ENCODE data around the gene ANKRD53.
A peak's percentile ranks its signal among the peaks of the same experiment; 100 is the strongest.
"Not testable (repeated sequence)": the region's sequence is repeated elsewhere in the genome, so short reads cannot be mapped to it uniquely, and the experiment has no call there.

Gene ANKRD53

DNA sequence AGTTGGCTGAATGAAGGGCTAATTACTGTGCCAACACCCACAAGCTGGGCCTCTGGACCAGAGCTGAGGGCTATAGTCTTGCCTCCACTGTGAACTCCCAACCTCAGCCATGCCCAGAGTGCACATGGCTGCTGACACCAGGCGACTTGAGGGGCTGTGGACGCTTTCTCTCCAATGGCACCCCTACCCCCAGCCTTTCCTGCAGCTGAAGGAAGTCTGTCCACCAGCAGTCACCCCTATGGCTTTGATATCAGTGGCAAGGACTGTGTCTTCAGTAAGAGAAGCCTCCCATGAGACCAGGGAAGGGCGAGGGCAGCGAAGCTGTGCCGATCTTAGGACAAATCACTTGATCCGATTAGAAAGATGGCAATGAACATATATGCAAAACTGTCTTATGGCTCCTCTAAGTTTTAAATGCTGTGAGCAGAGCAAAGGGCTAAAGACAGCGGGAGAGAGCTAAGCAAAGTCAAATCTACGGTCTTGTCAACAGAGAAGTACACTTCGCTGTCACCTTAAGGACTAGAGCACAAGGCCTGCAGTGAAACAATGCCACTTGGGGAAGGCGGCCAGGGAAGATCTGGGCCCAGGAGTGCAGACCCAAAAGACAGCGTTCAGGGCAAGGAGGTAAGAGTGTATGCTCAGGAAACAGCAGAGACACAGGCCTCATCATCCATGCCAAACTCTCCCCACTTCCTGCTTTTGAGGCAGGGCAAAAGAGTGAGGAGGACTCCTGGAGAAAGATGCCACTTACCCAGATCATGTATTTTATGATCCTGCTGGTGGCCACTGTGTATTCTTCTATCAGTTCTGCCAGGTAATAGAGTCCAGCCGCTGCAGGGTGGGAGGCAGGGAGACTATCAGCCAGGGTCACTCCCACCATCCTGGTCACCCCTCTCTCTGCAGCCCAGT is 14.8 kb downstream of the ANKRD53 start:
- no peak for DNase-seq

DNA sequence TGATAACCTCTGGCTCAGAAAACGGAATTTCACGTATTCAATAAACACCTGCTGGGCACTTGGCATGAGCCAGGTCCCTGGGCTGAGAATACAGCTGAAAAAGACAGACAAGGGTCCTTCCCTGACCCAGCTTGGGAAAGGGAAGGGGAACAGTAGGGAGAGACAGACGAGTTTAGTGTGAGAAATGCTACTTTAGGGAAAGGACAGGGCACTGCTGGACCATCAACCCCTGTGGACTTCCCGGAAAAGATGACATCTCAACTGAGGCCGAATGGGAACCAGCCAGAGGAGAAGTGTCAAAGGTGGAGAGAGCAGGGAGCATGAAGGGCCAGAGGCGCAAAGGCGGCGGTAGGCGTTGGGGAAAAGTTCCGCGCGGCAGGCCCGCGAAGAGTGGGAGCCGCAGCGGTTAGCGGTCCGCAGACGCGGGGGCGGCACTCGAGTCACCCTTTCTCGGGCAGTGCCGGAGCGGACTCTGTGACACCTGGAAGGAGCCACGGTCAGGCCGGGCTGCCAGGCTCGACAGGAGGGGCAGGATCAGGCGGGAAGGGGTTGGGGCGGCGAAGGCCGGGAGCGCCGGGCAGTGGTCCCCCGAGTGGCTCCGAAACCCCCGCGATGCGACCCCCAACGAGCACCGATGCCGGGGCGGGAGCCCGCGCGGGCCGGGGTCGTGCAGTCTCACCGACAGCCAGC is 15.7 kb downstream of the ANKRD53 start:
- DNase-seq: peak; percentile 45 to 53

DNA sequence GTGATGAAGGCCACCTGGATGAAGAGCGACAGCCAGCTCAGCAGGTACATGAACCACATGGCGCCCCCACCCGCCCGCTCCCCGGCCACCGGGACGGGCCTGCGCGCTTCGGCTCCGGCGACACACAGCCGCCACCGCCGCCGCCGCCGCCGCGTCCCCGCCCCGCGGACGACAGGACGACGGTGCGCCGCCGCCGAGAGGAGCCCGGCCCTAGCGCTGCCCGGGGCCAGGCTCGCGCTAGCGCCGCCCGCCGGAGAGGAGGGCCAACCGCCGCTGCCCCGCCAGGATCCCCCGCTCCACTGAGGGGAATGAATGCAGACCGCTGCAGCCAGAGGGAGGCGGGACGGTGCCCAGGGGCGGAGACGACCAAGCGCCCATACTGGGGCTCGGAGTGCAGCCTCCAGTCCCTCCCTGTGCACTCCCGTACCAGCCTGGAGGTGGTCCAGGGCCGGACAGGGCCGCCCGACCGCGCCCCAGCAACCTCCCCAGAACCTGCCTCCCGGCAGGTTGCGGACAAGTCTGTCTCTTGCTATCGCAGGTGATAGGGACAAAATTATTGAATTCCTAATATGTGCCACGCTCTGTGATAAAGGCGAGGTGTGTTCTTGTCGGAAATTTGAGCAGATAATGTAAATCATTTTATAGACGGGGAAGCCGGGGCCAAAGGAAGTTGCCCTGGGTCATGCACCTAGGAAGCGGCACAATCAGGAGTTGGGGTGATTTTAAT is 16.4 kb downstream of the ANKRD53 start, which contains the start of gene TEX261:
Gene TEX261, minus strand, starts transcription at position 175 of the 727 bp plus-strand sequence. Its CDS starts 116 bp downstream, at position 59.
- peak; percentile 82 to 93 for DNase-seq

DNA sequence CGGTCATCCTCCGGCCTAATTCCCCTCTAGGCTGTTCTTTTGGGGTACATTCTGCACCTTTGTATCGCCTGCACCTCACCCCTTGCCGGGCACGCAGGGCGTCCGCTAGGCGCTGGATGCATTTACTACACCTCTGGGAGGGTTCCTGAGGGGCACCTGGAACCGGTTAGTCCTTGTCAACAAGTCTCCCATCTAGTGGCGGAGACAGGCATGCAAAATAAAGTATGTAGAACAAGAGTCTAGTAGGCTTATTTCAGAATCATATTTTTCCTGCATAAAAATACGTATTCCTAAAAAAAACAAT is 16.9 kb downstream of the ANKRD53 start:
- DNase-seq: peak in 1 of 2 donors; percentile 8

DNA sequence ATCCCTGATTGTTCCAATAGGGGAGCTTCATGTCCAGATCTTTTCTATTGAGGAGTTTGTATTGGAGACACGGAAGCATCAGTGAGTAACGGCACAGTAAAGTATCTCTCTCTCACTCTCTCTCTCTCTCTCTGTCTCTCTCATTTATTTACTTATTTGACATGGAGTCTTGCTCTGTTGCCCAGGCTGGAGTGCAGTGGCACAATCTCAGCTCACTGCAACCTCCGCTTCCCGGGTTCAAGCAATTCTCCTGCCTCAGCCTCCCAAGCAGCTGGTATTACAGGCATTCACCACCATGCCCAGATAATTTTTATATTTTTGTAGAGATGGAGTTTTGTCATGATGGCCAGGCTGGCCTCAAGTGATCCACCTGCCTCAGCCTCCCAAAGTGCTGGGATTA is 20.5 kb downstream of the ANKRD53 start:
- not testable (repeated sequence) for DNase-seq

DNA sequence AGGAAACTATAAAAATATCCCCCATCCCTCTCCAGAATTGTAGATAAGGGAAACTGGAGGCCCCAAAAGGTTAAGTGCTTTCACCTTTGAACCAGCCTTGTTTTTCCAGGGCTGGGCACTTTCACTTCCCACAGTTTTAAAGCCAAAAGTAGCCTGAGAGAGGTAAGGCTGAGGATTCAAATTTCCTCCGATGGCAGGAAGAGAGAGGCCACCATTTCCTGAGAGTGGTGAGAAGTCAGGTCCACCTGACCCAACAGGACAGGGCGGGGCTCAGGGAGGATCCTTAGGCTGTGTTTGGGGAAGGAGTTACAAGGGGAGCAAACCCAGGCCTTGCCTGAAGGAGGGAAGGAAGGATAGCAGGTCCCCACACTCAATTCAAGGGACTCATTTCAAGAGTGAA is 20.9 kb downstream of the ANKRD53 start:
- no peak for DNase-seq

DNA sequence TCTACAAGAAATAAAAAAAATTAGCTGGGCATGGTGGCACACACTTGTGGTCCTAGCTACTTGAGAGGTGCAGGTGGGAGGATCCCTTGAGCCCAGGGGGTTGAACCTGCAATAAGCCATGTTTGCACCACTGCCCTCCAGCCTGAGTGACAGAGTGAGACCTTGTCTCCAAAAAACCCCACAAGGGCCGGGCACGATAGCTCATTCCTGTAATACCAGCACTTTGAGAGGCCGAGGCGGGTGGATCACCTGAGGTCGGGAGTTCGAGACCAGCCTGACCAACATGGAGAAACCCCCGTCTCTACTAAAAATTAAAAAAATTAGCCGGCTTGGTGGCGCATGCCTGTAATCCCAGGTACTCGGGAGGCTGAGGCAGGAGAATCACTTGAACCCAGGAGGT is 21.5 kb downstream of the ANKRD53 start:
- DNase-seq: not testable (repeated sequence)

DNA sequence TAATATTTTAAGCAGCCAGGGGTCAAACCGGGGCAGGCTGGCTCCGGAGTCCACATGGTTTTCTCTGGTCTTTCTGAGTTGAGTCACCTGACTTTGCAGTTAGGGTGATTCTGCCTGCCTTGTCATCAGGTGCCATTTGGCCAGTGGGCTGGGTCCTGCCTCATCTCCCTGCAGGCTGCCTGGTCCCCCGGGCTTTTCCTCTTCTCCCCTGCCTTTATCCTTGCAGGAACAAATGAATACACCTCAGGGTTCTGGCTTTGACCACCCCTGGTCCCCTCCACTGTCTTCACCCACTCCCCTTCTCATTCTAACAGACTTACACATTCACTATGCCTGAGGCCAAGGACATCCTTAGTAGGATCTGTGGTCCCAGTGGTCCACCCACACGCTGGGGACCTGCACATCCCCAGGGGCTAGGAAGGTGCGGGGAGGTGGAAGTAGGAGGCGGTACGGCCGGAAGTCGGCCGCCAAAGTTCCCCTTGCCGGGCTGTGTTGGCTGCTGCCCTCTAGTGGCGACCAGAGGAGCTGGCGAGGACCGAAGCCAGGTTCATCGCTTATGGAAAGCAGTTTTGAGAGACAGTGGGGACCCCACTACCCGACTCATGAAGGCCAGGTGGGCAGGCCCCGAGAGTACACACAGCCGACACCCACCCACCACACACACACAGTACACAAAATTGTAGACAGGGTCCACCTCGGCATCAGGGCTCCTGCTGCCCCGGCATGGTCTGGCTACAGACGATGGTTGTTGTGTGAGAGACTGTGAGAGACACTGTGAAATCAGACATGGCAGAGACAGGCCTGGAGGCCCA is 22.6 kb downstream of the ANKRD53 start:
- peak; percentile 36 to 74 for DNase-seq

DNA sequence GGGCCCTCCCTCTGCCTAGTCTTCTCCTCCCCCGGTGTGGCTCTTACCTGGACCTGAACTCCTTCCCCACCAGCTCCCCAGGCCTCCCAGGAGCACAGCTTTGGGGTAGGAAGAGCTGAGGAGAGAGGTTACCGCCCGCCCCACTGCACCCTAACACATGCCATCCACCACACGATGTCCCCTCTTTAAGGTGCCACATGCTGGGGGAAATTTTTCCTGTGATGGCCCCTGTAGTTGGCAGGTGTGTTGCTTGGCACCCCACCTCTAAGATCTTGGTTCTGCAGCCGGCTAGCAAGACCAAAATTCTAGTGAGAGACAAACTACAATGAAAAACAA is 23.1 kb downstream of the ANKRD53 start:
- DNase-seq: no peak

DNA sequence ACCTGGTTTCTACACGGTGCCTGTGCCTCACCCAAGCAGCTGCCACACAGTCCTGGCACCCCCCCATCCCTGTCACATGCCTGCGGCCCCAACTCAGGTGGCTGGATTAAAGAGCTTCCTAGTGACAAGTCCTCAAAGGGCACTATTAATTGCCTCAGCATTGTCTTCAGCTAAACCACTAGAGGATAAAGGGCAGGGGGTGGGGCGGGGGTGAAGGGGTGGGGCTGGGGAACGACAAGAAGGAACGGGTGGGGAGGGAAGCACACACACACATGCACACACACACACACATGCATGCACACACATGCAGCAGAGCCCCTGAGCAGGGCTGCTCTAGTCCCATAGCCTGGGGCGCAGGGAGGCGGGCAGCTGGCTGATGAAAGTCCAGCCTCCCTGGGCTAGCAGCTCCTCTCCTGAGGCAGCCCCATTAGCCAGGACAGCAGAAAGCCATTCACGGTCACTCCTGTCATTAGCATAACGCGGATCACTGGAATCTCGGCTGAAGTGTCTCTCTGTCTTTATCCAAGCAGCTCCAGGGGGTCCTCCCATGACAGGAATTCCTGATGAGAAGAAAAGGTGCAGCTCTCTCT is 23.6 kb downstream of the ANKRD53 start:
- no peak for DNase-seq

DNA sequence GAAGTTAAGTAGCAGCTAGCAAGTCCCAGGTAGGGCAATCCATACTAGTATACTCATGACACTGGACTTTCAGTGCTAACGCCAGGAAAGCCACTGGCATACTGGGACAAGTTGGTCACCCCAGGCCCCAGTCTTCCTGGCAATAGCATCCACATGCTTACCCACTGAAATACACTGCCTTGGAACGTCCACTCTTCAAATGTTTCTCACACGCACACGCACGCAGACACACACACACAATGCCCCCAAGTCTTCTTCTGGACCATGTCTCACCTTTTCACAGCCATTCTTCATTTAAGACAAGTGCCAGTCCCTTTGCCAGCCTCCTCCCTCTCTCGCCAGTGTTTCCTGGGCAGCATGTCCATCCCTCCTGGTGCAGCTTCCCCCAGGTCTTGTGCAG is 25.0 kb downstream of the ANKRD53 start:
- DNase-seq: no peak

DNA sequence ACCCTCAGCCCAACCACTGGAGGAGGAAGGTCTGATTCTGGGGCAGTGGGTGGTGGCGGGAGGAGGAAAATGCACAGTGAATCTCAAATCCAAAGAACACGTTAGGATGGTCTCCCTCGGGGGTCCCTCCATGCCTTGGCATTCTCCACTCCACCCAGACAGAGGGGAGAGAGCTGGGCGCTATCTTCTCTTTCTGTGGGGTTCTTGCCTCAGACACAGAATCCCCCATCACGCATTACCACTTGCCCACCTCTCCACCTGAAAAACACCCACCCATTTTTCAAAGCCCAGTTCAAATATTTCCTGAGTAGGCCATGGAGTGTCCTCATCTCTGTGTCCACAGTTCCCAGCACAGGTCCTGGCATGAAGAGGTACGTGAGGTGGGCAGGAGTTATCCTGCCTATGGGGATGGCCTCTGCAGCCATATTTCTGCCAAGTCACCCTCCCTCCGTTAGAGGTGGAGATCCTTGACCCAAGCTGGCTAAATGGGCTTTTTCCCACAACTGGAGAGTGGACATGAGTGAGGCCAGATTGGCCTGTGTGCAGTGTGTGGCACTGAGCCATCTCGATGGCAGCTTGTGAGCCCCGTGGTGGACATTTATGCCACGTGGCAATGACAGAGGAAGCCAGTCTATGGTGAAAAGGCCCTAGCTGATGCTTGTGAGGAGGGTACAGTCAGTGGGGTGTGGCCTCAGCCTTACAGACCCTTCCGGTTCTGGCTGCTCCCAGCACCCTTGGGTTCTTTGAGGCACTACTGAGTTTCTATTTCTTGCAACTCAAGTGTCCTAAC is 25.7 kb downstream of the ANKRD53 start:
- no peak for DNase-seq

DNA sequence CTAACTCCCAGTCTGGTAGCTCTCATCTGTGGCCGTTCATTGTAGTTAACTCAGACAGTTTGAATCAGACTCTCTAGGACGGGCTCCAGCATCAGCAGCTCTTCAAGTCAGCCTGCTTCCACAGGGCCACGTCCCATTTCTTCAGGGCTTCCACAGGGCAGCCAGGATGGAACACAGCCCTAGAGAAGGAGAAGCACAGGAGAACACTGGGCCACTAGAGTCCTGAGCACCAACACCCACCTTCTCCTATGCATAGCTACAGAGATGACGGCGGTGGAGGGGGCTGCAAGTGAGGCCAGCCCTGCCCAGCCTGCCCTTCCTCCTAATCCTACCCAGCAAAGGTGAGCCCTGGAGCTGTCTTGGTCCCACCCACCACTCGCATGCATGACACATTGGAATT is 26.4 kb downstream of the ANKRD53 start:
- DNase-seq: no peak

DNA sequence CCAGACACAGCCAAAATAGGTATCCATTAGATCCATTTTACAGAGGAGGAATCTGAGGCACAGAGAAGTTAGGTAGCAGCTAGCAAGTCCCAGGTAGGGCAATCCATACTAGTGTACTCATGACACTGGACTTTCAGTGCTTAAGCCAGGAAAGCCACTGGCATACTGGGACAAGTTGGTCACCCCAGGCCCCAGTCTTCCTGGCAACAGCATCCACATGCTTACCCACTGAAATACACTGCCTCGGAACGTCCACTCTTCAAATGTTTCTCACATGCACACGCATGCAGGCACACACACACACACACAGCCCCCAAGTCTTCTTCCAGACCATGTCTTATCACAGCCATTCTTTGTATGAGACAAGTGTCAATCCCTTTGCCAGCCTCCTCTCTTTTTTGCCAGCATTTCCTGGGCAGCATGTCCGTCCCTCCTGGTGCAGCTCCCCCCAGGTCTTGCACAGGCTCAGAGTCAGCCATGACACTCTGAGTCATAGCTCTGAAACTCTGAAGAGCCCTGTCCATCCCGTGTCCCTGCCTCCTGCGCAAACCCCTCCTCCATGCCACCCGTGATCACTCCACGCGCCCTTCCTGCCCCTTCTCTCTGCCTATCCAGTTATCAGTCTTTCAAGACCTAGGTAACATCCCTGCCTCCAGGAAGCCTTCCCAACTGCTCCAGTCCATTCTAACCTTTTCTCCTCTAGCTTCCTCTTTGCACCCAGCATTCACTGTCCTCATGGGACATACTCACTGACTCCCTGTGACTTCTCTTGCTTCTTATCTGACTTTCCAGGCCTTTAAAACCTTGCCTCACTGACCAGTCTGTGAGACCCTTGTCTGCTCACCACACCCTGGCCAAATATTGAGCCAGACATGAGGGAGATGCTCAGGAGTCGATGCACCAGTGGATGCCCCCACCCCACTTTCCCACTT is 27.1 kb downstream of the ANKRD53 start:
- DNase-seq: no peak

DNA sequence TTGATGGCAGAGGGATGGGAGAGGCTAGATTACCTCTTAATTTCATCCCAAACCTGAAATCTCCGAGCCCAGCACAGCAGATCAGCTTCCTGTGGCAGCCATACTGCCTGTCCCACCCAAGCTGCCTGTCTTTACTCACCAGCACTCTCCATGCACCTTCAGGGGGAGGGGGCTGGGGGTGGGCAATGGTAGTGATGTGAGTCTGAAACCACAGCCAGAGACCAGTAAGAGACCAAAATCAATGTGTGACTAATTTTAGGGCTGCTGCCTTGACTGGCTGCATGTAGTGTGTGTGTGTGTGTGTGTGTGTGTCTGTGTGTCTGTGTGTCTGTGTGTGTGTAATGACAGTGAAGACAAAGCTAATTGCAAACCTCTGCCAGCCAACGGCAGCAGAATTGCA is 27.9 kb downstream of the ANKRD53 start:
- no peak for DNase-seq

DNA sequence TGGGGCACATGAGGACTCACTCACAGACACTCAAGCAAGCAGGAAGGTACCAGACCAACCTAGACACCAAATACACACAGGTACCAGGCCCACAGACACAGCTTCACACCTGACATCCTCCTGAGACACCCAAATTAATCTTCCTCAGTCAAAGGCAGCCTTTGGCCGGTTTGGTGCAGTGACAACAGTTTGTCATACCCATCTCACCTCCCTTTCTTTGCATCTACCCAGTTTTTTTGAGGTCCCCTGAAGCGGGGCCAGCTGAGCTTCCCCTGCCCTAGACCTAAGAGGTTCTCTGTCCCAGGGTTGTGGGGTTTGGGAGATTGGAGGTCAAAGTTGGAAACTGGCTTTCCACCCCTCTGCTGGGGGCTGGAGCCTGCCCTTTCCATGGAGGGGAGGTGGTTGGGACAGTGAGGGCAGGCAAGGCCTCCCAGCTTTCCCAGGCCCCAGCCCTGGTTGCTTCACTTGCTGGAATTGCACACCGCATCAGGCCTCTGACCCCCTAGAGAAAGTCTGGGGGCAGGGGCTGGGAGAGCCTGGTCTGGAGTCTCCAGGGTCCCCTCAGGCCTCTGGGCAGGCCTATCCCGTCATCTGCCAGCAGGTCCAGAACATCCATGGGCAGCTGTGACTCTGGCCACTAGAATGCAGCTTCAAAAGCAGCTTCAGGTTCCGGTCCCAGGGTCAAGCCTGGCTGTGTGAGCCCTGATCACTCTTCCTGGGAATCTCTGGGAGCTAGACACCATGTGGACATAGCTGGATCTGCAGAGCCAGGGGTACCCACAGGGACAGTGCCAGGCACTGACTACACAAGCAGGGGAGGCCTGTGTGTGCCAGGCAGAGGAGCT is 28.7 kb downstream of the ANKRD53 start:
- no peak for DNase-seq

DNA sequence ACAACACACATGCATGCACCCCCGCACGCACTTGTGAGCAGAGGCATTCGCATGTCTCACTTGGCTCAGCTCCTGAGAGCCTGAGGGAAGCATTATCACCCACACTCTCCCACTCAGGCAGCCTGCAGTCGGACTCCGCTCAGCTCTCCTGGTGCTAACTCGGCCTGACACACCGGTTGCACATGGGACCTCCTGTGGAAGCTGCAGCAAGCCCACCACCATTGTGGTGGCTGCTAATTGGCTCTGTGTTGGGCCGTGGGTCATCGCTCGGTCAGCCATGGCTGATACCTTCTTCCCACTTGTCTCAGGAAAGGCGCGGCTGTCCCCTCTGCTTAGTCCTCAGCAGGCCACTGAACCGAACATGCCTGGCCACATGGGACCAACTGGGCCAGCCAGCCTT is 29.9 kb downstream of the ANKRD53 start:
- DNase-seq: no peak

DNA sequence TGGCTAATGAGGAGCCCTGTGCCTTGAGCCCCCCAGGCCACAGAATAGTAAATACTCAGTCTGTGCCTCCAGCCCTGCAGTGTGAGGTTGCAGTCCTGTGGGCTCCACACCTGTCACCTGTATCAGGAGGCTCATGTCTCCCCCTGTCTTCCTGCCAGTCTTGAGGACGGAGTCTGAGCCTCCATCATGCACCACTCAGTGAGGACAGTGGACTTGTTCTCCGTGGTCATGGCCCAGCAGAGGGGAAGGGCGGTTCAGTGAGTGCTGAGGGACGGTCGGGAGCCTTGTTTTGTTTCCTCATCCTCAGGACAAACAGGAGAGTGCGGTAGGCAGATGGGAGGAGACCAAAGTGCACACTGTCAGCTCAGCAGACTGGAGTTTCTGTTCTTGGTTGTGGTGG is 33.4 kb downstream of the ANKRD53 start:
- not testable (repeated sequence) for DNase-seq

DNA sequence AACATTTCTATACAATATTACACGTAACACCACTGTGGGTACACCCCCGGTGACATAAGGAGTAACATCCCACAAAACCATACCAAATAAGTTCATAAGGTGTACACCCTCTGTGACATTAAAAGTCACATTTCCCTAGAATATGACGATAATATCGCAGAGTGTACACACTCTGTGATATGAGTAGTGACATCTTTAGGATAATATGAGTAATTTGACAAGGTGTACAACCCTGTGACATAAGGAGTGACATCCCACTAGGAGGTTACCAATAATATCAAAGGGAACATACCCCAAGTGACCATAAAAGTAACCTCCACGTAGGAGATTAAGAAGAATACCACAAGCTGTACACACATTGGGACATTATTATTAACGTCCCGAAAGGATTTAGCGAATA is 40.2 kb downstream of the ANKRD53 start:
- DNase-seq: no peak

Measured in inflammatory macrophage treated with lipopolysaccharide for 1 hour (primary cell).